ENCODE data around the gene PPP2R2C.

Gene PPP2R2C

DNA sequence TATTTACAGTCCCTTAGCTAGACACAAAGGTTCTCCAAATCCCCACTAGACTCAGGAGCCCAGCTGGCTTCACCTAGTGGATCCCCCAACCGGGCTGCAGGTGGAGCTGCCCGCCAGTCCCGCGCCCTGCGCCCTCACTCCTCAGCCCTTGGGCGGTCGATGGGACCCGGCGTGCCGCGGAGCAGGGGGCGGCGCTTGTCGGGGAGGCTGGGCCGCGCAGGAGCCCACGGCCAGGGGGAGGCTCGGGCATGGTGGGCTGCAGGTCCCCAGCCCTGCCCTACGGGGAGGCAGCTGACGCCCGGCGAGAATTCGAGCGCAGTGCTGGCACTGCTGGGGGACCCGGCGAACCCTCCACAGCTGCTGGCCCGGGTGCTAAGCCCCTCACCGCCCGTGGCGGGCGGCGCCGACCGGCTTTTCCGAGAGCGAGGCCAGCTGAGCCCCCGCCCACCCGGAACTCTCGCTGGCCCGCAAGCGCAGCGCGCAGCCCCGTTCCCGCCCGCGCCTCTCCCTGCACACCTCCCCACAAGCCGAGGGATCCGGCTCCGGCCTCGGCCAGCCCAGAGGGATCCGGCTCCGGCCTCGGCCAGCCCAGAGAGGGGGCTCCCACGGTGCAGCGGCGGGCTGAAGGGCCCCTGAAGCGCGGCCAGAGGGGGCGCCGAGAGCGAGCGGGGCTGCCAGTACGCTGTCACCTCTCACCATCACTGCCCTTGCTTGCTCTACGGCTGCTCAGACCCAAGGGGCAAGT lies 163.3 kb downstream of the PPP2R2C start (continued):
- TF ChIP-seq ZNF792 (tag by site-specific recombination; IDR thresholded peaks at IDR 0.05) (no peak), ZBTB7A (tag by site-specific recombination; IDR thresholded peaks at IDR 0.05; ENCODE audit: low read depth) (0 out of 2 replicates have a peak, but pooled peaks have one; percentile 54), ZNF785 (tag by site-specific recombination; IDR thresholded peaks at IDR 0.05) (no peak), GLIS1 (tag by site-specific recombination; IDR thresholded peaks at IDR 0.05) (peak; percentile 25; the same call in 1 of the 2 replicates), OSR2 (tag by site-specific recombination; IDR thresholded peaks at IDR 0.05) (no peak), ZSCAN16 (tag by site-specific recombination; IDR thresholded peaks at IDR 0.05) (no peak), ZNF530 (tag by site-specific recombination; IDR thresholded peaks at IDR 0.05; ENCODE audit: low read depth) (no peak), ZNF311 (tag by site-specific recombination; IDR thresholded peaks at IDR 0.05; ENCODE audit: borderline replicate concordance) (no peak), ZFHX2 (tag by site-specific recombination; conservative IDR thresholded peaks at IDR 0.05) (peak; percentile 55; the same call in 1 of the 2 replicates), ZNF2 (tag by site-specific recombination; IDR thresholded peaks at IDR 0.05) (no peak), ZNF292 (tag by site-specific recombination; IDR thresholded peaks at IDR 0.05; ENCODE audit: borderline replicate concordance, low read depth) (no peak), ZNF585B (tag by site-specific recombination; IDR thresholded peaks at IDR 0.05) (no peak), REST (tag by site-specific recombination; IDR thresholded peaks at IDR 0.05) (0 out of 2 replicates have a peak, but pooled peaks have one; percentile 27), ZNF677 (tag by site-specific recombination; IDR thresholded peaks at IDR 0.05) (no peak), ZBTB20 (tag by site-specific recombination; IDR thresholded peaks at IDR 0.05) (peak; percentile 34; the same call in 1 of the 2 replicates), BCL6B (tag by site-specific recombination; IDR thresholded peaks at IDR 0.05) (no peak), ZNF548 (tag by site-specific recombination; IDR thresholded peaks at IDR 0.05) (no peak), ZNF473 (tag by site-specific recombination; IDR thresholded peaks at IDR 0.05) (no peak), ZNF600 (tag by site-specific recombination; IDR thresholded peaks at IDR 0.05) (0 out of 2 replicates have a peak, but pooled peaks have one; percentile 25), ZBTB21 (tag by site-specific recombination; IDR thresholded peaks at IDR 0.05) (no peak), ZNF624 (tag by site-specific recombination; IDR thresholded peaks at IDR 0.05) (no peak), ZNF394 (tag by site-specific recombination; IDR thresholded peaks at IDR 0.05; ENCODE audit: borderline replicate concordance) (no peak), SP7 (tag by site-specific recombination; IDR thresholded peaks at IDR 0.05) (no peak), ZBTB8A (tag by site-specific recombination; IDR thresholded peaks at IDR 0.05) (peak; percentile 94), RBAK (tag by site-specific recombination; IDR thresholded peaks at IDR 0.05) (no peak), ZNF426 (tag by site-specific recombination; IDR thresholded peaks at IDR 0.05) (no peak), ZNF664 (tag by site-specific recombination; IDR thresholded peaks at IDR 0.05) (no peak), ZNF239 (tag by site-specific recombination; IDR thresholded peaks at IDR 0.05) (no peak), ZNF544 (tag by site-specific recombination; IDR thresholded peaks at IDR 0.05) (no peak), ZNF791 (tag by site-specific recombination; IDR thresholded peaks at IDR 0.05) (no peak)
- TF ChIP-seq, protein P1, sequence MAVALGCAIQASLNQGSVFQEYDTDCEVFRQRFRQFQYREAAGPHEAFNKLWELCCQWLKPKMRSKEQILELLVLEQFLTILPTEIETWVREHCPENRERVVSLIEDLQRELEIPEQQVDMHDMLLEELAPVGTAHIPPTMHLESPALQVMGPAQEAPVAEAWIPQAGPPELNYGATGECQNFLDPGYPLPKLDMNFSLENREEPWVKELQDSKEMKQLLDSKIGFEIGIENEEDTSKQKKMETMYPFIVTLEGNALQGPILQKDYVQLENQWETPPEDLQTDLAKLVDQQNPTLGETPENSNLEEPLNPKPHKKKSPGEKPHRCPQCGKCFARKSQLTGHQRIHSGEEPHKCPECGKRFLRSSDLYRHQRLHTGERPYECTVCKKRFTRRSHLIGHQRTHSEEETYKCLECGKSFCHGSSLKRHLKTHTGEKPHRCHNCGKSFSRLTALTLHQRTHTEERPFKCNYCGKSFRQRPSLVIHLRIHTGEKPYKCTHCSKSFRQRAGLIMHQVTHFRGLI (tag by site-specific recombination; IDR thresholded peaks at IDR 0.05) = 0 out of 2 replicates have a peak, but pooled peaks have one; percentile 26
- TF ChIP-seq, protein P2, sequence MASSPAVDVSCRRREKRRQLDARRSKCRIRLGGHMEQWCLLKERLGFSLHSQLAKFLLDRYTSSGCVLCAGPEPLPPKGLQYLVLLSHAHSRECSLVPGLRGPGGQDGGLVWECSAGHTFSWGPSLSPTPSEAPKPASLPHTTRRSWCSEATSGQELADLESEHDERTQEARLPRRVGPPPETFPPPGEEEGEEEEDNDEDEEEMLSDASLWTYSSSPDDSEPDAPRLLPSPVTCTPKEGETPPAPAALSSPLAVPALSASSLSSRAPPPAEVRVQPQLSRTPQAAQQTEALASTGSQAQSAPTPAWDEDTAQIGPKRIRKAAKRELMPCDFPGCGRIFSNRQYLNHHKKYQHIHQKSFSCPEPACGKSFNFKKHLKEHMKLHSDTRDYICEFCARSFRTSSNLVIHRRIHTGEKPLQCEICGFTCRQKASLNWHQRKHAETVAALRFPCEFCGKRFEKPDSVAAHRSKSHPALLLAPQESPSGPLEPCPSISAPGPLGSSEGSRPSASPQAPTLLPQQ (tag by site-specific recombination; IDR thresholded peaks at IDR 0.05) = peak; percentile 53; the same call in 1 of the 2 replicates
- TF ChIP-seq, protein P3, sequence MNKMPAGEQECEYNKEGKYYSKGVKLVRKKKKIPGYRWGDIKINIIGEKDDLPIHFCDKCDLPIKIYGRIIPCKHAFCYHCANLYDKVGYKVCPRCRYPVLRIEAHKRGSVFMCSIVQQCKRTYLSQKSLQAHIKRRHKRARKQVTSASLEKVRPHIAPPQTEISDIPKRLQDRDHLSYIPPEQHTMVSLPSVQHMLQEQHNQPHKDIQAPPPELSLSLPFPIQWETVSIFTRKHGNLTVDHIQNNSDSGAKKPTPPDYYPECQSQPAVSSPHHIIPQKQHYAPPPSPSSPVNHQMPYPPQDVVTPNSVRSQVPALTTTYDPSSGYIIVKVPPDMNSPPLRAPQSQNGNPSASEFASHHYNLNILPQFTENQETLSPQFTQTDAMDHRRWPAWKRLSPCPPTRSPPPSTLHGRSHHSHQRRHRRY (tag by site-specific recombination; IDR thresholded peaks at IDR 0.05) = no peak
